Fibroblast of skin of left quadriceps (primary cell): Measurements from ENCODE around the gene MYO15A.
"Not testable (repeated sequence)": the region's sequence is repeated elsewhere in the genome, so short reads cannot be mapped to it uniquely, and the experiment has no call there.

Experiments
- DNase-seq, 2 experiments: peaks; one replicate each; pipeline ENCODE4 v3.0.0-alpha.2; 2013; ENCODE audit warnings: low read depth in 2 of 2

MYO15A gene

GRCh38 chr17:18185832-18186626 is 77.5 kb downstream of the MYO15A start:
- DNase-seq, result no peak

- DNase-seq, result peak; percentile 24 to 34
These were observed 78.0 kb downstream of the MYO15A start for GRCh38 chr17:18186627-18186982.

GRCh38 chr17:18187226-18187625 is 78.7 kb downstream of the MYO15A start:
- no peak for DNase-seq

- DNase-seq, result no peak
These were observed 79.5 kb downstream of the MYO15A start for GRCh38 chr17:18187821-18188761.

GRCh38 chr17:18190628-18191235 is 82.2 kb downstream of the MYO15A start:
- DNase-seq, result no peak

- no peak for DNase-seq
These were observed 82.7 kb downstream of the MYO15A start for GRCh38 chr17:18191236-18191667.

- no peak for DNase-seq
These were observed 83.4 kb downstream of the MYO15A start for GRCh38 chr17:18191967-18192366.

GRCh38 chr17:18194394-18194793 is 85.8 kb downstream of the MYO15A start:
- no peak for DNase-seq

GRCh38 chr17:18194804-18195203 is 86.2 kb downstream of the MYO15A start:
- DNase-seq, result no peak

- DNase-seq, result no peak
These were observed 86.7 kb downstream of the MYO15A start for GRCh38 chr17:18195246-18195645.

- no peak for DNase-seq
These were observed 89.1 kb downstream of the MYO15A start for GRCh38 chr17:18197535-18198194.

- no peak for DNase-seq
These were observed 90.0 kb downstream of the MYO15A start for GRCh38 chr17:18198530-18198929.

- no peak for DNase-seq
These were observed 92.6 kb downstream of the MYO15A start for GRCh38 chr17:18201108-18201507.

GRCh38 chr17:18203308-18203707 is 94.8 kb downstream of the MYO15A start:
- no peak for DNase-seq

GRCh38 chr17:18205861-18206260 is 97.3 kb downstream of the MYO15A start:
- no peak for DNase-seq

- DNase-seq, result no peak
These were observed 98.4 kb downstream of the MYO15A start for GRCh38 chr17:18206962-18207361.

GRCh38 chr17:18208092-18208491 is 99.5 kb downstream of the MYO15A start:
- DNase-seq, result no peak

- no peak for DNase-seq
These were observed 105.2 kb downstream of the MYO15A start for GRCh38 chr17:18213666-18214270.

GRCh38 chr17:18216906-18217305 is 108.3 kb downstream of the MYO15A start:
- not testable (repeated sequence) for DNase-seq

GRCh38 chr17:18217412-18218015 is 109.0 kb downstream of the MYO15A start:
- peak in 1 of 2 experiments; percentile 9 for DNase-seq
